A673 (cell line): ENCODE measurements around the gene FAM43B. TPM values are rescaled to one million over a fixed set of nuclear protein-coding genes. Genes with fewer than 3 reads are reported as not detected.

ENCODE experiments used
- BruUV-seq: library from RNA; stranded (reverse); fragments of 400-500 nt; replicated peaks from 2 replicates; lab custom pipeline; 2021; lab: Mats Ljungman, UMichigan
- CTCF ChIA-PET: fragments of 300-600 bp; sonication (Branson Sonifier 250); formaldehyde crosslinking; loops from one replicate; lab custom pipeline; 2022; ENCODE audit warnings: antibody characterized with exemption; lab: Charles Lee
- POLR2A ChIA-PET: fragments of 300-600 bp; sonication (Branson Sonifier 250); formaldehyde crosslinking; loops from one replicate; lab custom pipeline; 2022; ENCODE audit warnings: antibody characterized with exemption; ENCODE audit not compliant: low non-redundant PET; lab: Charles Lee
- DNase-seq: peaks from one replicate; pipeline ENCODE4 v3.0.0-alpha.2; 2015; ENCODE audit warnings: low spot score
- H3K27ac ChIP-seq: fragments of 200-600 bp; sonication (generic); 2 replicates; pipeline ENCODE4 v1.5.1; 2016; ENCODE audit warnings: mixed run types, low read depth, mild to moderate bottlenecking, mixed read lengths, antibody characterized with exemption, low read length; ENCODE audit not compliant: poor library complexity, severe bottlenecking
- H3K27me3 ChIP-seq: fragments of 200-600 bp; sonication (generic); replicated peaks from 2 replicates; pipeline ENCODE4 v1.6.1; 2017; ENCODE audit warnings: mixed run types, low read depth, mild to moderate bottlenecking, mixed read lengths, antibody characterized with exemption, low read length; ENCODE audit not compliant: insufficient read depth, poor library complexity
- H3K36me3 ChIP-seq: fragments of 200-600 bp; sonication (generic); 2 replicates; pipeline ENCODE4 v1.6.1; 2016; ENCODE audit warnings: mixed run types, mild to moderate bottlenecking, mixed read lengths, antibody characterized with exemption, low read length; ENCODE audit not compliant: insufficient read depth, poor library complexity, severe bottlenecking
- H3K4me1 ChIP-seq: fragments of 200-600 bp; sonication (generic); 2 replicates; pipeline ENCODE4 v1.6.1; 2017; ENCODE audit warnings: mixed run types, mild to moderate bottlenecking, mixed read lengths, antibody characterized with exemption, low read length; ENCODE audit not compliant: insufficient read depth, poor library complexity, severe bottlenecking
- H3K4me3 ChIP-seq: fragments of 200-600 bp; sonication (generic); 2 replicates; pipeline ENCODE4 v1.5.1; 2016; ENCODE audit warnings: low read depth, mixed run types, mild to moderate bottlenecking, mixed read lengths, low read length; ENCODE audit not compliant: poor library complexity, severe bottlenecking
- H3K9me3 ChIP-seq: fragments of 200-600 bp; sonication (generic); 2 replicates; pipeline ENCODE4 v1.6.1; 2016; ENCODE audit warnings: mixed run types, low read depth, mild to moderate bottlenecking, mixed read lengths, antibody characterized with exemption, low read length; ENCODE audit not compliant: poor library complexity, severe bottlenecking
- EZH2 ChIP-seq: fragments of 200-600 bp; sonication (generic); IDR thresholded peaks from 2 replicates; pipeline ENCODE4 v1.6.1; 2017; ENCODE audit warnings: borderline replicate concordance, low read depth, mild to moderate bottlenecking, mixed read lengths, antibody characterized with exemption, low read length; ENCODE audit not compliant: poor library complexity, severe bottlenecking
- intact Hi-C: fragments of 100-400 bp; cut with micrococcal nuclease; formaldehyde crosslinking; loops from one replicate; pipeline ENCODE4 v1.10.0; 2022; ENCODE audit not compliant: unreplicated experiment
- total RNA-seq: library from RNA; stranded (reverse); gene quantifications from 2 replicates; pipeline ENCODE4 v1.2.3, GENCODE V29; 2021
- TF ChIP-seq, protein P1 (sequence below): fragments of 300-800, 200-600 bp; sonication (generic); conservative IDR thresholded peaks from 2 replicates; pipeline ENCODE4 v1.5.1; 2017; ENCODE audit warnings: low read depth, mild to moderate bottlenecking, antibody characterized with exemption, low read length, moderate library complexity, mixed read lengths

The FAM43B gene
- total RNA-seq, 1 experiment from 2014 or later: not detected

DNA sequence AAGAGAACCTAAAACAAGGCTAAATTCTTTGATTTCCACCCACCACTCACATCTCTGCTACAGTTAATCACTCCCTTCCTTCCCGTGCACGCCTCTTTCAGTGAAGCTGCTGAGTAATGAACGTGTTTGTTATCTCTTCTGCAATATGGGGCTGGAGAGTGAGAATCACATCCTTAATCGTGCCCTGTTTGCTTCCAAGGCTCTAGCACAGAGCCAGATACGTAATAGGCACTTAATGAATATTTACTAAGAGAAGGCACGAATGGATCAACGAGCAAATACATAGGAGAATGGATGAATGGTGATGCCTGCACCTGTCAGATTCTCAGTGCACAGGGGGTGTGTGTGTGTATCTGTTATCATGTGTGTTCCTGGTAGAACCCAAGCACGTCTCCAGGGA lies 22.1 kb upstream of the FAM43B start:
- ChIA-PET CTCF (no interaction called here), POLR2A (no interaction called here)
- H3K9me3 ChIP-seq: no peaks in the 10 kb centered on the region
- no peaks in the 10 kb centered on the region for H3K36me3 ChIP-seq
- no peak overlapping the region for H3K4me3 ChIP-seq
- no peak overlapping the region for H3K27ac ChIP-seq
- peaks cover 77% of the 10 kb centered on the region for H3K27me3 ChIP-seq
- TF ChIP-seq, protein P1, sequence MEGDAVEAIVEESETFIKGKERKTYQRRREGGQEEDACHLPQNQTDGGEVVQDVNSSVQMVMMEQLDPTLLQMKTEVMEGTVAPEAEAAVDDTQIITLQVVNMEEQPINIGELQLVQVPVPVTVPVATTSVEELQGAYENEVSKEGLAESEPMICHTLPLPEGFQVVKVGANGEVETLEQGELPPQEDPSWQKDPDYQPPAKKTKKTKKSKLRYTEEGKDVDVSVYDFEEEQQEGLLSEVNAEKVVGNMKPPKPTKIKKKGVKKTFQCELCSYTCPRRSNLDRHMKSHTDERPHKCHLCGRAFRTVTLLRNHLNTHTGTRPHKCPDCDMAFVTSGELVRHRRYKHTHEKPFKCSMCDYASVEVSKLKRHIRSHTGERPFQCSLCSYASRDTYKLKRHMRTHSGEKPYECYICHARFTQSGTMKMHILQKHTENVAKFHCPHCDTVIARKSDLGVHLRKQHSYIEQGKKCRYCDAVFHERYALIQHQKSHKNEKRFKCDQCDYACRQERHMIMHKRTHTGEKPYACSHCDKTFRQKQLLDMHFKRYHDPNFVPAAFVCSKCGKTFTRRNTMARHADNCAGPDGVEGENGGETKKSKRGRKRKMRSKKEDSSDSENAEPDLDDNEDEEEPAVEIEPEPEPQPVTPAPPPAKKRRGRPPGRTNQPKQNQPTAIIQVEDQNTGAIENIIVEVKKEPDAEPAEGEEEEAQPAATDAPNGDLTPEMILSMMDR: no peak
- TF ChIP-seq EZH2: no peak
- no TSS peak for BruUV-seq
- intact Hi-C loops: no loop called here
- DNase-seq: no peak
- no peaks in the 10 kb centered on the region for H3K4me1 ChIP-seq

DNA sequence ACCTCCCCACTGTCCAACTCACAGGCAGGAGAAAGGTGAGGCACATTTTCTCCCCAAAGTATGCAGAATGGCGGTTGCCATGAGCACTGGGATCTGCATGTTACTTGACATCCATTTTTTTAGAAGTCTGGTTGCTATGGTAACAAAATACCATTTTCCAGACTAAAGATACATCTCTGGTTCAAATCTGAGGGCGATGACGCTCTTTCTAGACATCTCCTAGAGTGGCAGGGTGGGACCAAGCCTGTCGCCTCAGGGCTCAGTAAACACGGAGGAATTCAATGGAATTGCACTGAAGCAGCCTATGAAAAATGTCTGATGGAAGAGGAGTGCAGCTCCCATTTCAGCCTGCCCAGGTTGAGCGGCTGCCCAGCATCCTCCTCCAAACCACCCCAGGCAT lies 21.5 kb upstream of the FAM43B start:
- no peak for DNase-seq
- ChIA-PET POLR2A (no interaction called here), CTCF (no interaction called here)
- Histone ChIP-seq H3K36me3 (no peaks in the 10 kb centered on the region), H3K27me3 (peaks cover 81% of the 10 kb centered on the region), H3K4me1 (no peaks in the 10 kb centered on the region), H3K27ac (no peak overlapping the region), H3K9me3 (no peaks in the 10 kb centered on the region), H3K4me3 (no peak overlapping the region)
- intact Hi-C loops: no loop called here
- no TSS peak for BruUV-seq
- TF ChIP-seq, protein P1: no peak
- TF ChIP-seq EZH2: no peak

DNA sequence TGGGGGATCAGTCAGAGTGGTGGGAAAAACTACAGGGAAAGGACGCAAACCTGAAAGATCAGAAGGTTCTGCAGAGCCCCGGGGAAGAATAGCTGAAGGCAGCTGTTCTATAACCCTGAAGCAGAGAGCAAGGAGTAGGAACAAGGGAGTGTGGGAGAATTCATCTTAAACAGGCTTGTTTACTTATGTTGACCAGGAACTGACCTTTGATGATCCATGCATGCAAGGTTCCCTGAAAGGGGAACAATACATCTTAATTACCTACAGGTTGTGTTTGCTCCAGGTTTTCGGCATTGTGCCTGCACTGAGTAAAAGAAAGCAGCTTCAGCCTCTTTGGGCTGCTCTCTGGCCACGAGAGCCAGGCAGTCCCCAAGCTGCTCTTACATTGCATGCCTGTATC lies 18.7 kb upstream of the FAM43B start:
- Histone ChIP-seq H3K4me1 (no peaks in the 10 kb centered on the region), H3K9me3 (no peaks in the 10 kb centered on the region), H3K27me3 (peaks cover 61% of the 10 kb centered on the region), H3K27ac (no peak overlapping the region), H3K4me3 (no peak overlapping the region), H3K36me3 (no peaks in the 10 kb centered on the region)
- POLR2A ChIA-PET: no interaction called here
- intact Hi-C loops: no loop called here
- CTCF ChIA-PET: no interaction called here
- DNase-seq: no peak
- no peak for TF ChIP-seq EZH2
- TF ChIP-seq, protein P1: no peak
- BruUV-seq: no TSS peak
